ENCODE measurements around the gene TMEM42.

TMEM42 gene

DNA sequence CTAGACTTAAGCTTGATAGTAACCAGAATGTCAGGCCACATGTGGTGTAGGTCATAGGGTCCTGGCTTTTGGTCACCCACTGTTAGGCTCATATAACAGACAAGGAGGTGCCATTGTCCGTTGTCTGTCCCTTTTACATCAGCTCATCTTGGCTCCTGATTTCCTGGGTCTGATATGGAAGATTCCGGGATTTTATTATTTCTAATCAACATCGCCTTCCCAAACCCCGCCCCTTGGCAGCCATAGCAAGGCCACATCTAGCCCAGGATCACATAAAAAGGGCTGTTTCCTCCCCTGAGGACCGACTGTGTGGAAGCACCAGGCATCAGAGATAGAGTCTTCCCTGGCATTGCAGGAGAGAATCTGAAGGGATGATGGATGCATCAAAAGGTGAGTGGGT lies 12.6 kb downstream of the TMEM42 start, which contains the start of gene TGM4:
TGM4 (plus strand) TSS at position 301 of the 400 bp plus-strand sequence; CDS start at position 372, 71 bp downstream.
- no peak for DNase-seq (ENCODE audit: low spot score)

DNA sequence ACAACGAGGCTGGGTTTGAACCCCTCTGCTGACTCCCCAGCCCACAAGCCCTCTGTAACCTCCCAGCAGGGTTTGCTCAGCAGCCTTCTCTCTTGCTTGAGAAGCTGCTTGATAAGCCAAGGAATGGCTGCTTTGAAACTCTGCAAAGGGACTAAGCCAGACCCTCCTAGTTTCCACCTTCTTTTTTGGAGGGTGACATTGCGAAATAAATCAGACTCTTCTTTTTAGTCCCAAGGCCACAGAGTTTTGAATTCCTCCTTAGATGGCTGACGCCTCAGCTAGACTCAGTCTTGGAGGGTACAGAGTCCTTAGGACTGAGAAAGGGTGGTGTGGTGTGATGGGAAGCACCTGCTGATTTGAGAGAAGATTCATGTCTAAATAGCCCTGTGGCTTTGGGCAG lies 13.9 kb downstream of the TMEM42 start:
- no peak for DNase-seq (ENCODE audit: low spot score)

DNA sequence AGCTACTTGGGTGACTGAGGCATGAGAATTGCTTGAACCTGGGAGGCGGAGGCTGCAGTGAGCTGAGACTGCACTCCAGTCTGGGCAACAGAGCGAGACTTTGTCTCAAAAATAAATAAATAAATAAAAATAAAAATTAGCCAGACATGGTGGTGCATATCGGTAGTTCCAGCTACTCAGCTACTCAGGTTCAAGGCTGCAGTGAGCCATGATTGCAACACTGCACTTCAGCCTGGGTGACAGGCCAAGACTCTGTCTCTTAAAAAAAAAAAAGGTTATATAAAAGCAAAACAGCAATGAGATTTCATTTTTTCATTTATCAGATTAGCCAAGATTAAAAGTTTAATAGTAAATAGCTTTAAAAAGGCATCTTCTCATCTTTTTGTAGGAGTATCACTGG lies 15.6 kb downstream of the TMEM42 start:
- DNase-seq (ENCODE audit: low spot score): no peak

DNA sequence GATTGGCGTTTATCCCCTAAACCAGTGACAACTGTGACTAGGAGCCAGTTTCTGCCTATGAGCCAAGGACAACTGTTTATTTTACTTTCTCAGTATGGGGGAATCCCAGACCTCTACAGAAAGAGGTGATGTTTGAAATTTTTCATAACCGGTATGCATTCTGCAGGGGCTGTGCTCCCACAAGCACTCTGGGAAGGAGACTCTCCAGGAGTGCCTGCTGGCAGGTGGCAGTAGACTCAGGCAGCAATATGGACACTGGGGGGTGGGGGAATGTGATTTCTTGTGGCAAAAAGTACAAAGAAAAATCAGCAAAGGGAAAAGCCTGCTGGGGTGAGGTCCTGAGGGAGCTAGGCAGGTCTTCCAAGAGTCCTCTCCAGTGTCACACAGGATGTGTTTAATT lies 18.6 kb downstream of the TMEM42 start:
- no peak for DNase-seq (ENCODE audit: low spot score)

DNA sequence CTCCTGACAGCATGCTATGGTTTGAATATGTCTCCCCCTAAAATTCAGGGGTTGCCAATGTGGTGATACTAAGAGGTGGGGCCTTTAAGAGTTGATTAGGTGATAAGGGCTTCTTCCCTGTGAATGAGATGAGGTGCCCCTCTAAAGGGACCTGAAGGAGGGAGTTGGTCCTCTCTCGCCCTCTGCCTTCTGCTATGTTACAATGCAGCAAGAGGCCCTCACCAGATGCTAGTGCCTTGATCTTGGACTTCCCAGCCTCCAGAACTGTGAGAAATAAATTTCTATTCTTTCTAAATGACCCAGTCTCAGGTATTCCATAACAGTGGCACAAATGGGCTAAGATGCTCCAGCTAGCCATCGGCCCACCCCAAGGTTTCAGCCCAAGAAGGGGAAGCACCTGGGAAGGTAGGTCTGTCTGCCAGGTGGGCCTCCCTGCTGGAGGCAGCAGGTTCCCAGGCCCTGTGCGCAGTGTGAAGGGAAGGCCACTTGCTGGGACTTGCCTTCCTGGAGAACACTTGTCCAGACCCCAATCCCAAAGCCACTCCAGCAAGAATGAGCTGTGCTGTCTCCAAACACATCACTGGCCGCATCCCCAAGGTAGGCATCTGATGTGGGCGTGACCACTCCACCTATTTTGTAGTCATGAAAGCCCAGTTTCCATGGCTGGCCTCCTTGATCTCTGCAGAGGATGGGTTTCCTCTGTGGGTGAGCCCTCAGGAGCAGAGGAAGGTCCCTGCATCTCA lies 21.7 kb downstream of the TMEM42 start:
- no peak for DNase-seq (ENCODE audit: low spot score)

DNA sequence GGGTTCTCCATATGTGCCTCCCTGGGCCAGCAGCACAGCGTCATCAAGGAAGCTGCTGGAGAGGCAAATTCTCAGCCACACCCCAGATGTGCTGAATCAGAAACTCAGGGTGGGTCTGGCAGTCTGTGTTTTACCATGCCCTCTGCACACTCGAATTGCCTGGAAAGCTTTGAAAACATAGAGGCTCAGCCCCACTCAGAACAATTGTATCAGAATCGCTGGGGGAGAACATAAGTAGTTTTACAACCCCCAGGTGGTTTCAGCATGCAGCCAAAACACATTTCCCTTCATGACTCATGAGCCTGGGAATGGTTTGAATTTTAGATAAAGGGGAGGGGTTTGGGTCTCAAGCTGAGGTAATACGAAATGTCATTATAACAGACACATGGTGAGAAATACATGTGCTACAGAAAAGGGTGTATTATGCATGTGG lies 22.3 kb downstream of the TMEM42 start:
- DNase-seq (ENCODE audit: low spot score): no peak

DNA sequence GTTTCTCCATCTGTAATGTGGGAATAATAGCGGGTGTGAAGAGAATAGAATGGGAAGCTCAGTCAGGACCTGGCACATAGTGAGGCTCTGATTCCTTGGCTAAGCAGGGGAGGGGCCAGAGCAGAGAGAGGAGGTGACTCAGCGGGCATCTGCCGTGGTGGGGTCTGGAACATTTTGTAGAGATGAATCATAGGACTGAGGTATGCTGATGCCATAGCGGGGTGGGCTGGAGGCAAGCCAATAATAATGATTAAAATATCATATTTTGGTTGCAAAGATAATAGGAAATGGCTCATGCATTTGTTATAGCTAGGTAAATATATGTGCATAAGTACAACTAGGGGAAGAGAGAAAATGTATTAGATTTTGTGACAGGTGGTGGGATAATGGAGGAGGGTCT lies 23.9 kb downstream of the TMEM42 start:
- no peak for DNase-seq (ENCODE audit: low spot score)

DNA sequence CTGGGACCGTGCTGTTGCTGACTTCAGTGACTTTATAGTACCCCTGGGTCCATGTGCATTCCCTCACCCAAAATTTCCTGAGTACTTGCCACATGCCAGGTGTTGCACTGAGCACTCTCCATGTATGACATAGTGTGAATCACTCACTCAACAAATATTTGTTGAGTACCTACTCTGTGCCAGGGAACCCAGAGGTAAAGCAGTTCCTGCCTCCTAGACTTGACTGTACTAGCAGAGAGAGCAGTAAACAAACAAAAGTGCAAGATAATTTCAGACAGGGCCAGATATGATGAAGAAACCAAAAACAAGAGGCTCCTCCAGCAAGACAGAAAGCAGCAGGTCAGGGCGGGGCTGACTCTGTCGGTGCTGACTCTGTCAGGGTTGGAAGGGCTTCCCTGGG lies 24.8 kb downstream of the TMEM42 start:
- DNase-seq (ENCODE audit: low spot score): no peak

DNA sequence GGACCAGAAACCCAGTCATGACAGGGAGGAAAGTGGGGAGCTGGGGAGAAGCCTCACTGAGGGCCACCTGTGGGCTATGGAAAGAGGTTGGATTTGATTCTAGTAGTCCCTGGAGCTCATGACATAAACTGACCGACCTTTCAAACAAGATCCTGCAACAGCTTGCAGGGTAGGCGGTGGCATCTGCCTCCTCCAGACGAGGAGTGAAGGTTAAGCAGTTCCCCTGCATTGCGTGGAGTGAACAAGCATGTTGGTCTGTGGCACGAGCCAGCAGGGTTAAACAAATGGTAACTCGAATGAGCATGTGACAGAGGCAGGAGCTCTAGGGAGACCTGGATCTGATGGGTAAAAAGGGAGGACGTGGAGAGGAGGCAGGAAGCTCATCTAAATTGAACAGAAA lies 25.4 kb downstream of the TMEM42 start:
- DNase-seq (ENCODE audit: low spot score): no peak

DNA sequence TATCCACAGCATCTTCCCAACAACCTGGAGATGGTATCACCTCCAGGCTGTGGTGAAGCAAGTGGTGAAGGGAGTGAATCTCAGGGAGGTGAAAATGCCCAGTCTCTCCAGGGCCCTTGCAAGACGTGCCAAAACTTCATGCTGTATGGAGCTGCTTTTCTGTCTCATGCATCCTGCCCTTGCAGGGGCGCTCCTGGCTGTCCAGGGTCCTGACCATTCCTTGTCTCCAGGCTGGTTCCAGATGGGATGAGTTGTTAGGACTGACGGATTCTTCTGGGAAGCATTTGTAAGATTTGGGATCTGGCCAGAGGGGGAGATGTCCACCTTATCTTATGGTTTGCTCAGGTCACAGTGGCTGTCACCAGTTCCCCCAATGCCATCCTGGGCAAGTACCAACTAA lies 28.5 kb downstream of the TMEM42 start:
- no peak for DNase-seq (ENCODE audit: low spot score)

DNA sequence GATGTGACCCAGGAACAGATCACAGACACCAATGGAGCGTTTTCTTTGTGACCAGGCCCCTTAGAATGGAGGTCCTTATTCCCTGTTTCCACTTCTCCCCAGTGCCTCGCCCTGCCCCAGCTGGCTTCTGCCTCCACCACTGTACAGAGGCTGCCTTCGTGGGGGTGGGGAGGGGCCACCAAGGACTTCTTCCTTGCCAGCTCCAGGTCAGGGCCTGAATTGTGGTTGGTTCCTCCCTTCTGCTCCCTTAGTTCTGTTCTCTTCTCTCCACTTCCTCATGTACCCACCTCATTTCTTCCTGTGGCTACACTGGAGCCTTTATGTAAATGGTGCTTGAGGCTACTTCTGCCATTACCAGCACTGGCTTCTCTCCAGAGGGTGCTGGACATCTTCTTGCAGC lies 29.1 kb downstream of the TMEM42 start:
- no peak for DNase-seq (ENCODE audit: low spot score)

DNA sequence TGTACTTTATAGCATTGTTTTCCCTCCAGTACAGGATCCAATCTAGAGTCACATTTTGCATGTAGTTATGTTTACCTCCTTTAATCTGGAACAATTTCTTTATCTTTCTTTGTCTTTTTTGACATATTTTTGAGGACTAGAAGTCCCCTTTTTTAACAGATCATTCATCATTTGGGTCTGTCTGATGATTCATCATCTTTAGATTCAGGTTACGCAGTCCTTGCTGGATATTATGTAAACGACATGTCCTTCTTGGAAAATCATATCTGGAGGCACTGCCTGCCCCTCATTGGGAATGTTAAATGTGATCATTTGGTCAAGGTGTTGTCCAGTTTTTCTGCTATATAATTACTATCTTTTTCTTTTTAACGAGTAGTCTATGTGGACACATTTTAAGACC lies 31.0 kb downstream of the TMEM42 start:
- no peak for DNase-seq (ENCODE audit: low spot score)

DNA sequence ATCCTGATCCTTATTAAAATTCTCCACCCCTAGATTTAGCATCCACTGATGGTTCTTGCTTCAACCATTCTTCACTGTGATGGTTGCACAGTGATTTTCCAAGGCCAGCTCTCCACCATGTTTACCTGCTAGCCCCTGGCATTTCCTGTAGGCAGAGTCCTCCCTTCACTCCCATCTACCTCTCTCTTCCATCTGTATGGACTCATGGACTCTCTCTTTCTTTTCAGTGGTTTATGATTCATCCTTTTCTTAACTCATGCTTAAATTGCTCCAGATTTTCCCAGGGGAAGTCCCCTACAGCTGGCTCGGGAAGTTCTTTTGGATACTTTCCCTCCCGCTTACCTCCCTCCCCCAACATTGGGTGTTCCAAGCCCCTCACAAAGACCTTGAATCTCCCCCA lies 31.4 kb downstream of the TMEM42 start:
- DNase-seq (ENCODE audit: low spot score): no peak

DNA sequence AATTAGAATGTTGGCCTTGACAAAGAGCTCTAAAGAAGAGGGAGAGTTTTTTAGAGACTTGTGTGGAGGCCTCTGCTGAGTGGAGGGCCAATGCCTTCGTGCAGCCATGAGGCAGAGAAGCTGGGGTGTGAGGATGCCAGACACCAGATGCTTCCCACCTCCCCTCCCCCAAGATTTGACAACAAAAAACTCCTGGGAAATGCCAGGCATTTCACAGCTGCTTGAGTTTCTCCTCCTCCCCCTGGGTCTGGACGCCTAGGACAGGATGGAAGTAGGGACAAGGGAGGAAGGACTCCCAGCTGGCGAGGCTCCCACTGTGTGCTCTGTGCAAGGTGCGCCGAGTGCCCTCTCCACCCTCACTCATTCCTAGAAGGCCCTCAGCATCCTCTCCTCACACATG lies 32.8 kb downstream of the TMEM42 start:
- DNase-seq (ENCODE audit: low spot score): no peak

DNA sequence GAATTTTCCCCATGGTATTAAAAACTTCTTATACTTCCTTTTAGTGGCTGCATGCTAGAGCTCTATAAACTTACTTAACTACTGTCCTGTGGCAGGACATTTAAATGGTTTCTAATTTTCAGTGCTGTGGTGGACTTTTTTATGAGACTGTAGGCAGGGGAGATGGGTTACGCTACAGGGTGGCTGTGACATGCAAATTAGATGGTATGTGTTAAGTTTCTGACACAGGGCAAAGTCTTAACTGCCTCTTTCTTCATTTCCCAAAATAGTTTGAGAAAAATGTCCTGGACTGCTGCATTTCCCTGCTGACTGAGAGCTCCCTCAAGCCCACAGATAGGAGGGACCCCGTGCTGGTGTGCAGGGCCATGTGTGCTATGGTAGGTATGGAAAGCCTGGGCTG lies 34.7 kb downstream of the TMEM42 start:
- no peak for DNase-seq (ENCODE audit: low spot score)

DNA sequence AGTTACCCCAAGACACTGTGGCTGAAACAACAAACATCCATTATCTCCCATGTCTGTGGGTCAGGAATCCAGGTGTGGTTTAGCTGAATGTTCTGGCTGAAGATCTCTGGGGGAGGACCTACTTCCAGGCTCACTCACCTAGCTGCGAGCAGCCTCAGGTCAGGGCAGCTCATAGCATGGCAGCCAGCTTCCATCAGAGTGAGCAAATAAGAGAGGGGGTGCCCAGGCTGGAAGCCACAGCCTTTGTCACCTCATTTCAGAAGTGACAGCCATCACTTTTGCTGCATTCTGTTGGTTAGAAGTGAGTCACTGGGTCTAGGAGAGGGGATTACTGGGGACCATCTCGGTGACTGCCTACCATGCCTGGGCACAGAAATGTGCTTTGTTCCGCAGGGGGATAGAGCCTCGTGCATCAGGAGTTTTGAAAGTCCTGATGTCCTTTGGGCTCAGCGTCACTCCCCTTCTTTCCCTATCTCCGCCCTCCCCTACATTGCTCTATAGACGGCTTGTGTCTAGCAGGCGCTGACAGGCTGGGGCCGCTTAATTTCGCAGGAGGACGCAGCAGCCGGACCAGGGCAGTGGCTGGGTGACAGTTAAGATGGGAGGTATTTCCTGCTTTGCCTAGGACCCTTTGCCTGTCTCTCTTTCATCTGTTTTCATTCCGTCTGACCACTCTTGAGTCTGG lies 38.1 kb downstream of the TMEM42 start:
- DNase-seq (ENCODE audit: low spot score): no peak

DNA sequence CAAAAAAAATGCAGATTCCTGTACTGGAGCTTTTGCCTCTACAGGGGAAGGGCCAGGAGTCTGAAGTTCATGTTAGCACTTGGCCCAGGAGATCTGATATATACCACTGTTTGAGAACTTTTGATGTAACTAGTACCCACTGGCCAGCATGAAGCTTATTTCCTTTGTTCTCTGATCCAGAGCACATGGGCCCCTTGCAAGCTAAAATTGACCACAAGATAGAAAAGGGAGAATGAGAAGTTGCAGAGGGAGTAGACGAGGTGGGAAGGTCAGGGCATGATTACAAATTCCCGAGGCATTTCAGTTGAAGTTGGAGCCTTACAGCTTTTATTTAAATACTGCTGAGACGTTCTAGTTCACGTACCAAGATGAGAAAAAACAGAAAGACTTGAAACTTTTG lies 40.9 kb downstream of the TMEM42 start:
- DNase-seq (ENCODE audit: low spot score): no peak

DNA sequence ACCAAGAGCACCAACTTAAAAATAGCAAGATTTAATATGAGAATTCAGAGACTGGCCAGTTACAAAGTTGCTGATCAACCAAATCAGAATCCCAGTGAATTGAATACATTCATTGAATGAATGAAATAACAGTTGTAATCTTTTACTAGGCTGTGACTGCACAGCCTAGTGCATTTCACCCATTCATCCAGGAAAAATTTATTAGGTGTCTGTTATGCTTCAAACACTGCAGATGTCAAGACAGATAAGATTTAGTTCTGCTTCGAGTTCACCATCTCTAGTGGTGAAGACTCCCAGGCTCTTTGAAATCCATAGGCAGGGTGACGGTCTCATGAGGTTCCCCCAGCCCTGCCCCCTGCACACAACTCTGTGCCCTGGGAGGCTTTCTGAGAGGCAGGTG lies 41.6 kb downstream of the TMEM42 start:
- no peak for DNase-seq (ENCODE audit: low spot score)

DNA sequence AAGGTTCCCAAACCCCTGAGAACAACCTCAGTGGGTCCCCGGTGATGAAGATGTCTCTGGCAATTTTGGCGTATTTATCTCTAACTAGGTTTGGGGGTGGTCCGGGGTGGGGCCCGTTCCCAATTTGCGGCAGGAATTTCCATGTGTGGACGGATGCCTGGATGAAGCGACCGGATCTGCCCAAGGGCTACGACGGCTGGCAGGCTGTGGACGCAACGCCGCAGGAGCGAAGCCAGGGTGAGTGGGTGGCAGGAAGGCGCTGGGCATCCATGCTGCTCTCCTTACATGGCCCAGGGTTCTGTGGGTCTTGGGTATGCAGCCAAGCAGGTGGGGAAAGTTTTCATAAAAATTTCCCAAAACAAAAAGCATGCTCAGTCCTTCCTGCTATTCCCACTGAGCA lies 42.0 kb downstream of the TMEM42 start:
- DNase-seq (ENCODE audit: low spot score): no peak

DNA sequence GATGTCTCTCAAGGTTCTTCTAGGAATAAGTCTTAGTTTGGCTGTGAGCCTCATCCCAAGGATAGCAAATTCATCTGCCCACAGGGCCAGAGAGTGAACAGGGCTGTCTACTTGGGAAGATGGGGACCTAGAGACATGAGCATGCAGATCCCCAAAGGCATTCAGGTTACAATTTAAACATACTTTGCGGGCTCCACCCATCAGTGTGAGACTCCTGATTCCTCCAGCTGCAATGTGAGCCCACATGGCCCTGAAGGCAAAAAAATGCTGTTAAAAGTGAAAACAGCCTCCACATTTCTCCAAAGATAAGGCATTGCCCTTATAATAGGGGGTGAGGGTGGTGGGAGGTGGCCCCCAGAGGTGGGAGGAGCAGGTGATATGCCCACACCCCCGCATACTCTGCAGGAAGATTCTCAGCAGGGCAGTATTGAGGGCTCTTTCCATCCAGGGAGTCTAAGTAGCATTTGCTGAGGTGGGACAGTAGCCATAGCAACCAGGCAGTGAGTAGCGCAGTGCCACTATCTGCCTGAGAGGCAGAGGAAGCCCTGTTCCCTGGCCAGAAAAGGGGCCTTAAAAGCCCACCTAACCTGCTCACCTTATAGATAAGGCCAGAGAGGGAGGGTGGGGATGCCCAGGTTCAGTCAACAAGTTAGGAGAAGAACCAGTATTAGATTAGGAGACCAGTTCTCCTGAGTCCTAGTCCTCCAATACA lies 43.9 kb downstream of the TMEM42 start:
- no peak for DNase-seq (ENCODE audit: low spot score)

DNA sequence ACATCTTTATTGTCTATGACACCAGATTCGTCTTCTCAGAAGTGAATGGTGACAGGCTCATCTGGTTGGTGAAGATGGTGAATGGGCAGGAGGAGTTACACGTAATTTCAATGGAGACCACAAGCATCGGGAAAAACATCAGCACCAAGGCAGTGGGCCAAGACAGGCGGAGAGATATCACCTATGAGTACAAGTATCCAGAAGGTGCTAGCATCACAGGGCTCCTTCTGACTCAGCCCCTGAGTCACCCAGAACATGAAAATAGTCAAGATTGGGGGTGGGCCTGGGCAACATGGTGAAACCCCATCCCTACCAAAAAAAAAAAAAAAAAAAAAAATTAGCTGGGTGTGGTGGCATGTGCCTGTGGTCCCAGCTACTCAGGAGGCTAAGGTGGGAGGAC lies 45.3 kb downstream of the TMEM42 start:
- no peak for DNase-seq (ENCODE audit: low spot score)

DNA sequence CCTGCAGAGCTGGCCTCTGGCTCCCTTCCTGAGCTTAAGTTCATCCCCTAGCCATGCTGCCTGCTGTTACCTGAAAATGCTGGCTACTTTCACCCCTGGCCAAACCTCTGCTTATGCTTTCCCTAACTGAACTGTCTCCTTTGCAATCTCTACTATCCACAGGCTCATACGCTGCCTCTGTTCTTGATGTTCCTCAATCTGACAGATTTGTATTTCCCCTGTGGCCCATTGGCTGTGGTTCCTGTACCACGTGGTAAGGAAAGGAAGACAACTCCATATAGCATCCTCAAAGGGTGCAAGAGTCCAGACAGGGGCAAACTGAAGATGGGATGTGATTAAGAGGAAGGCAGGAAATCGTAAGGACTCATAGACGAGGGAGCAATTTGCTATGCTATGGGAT lies 45.9 kb downstream of the TMEM42 start:
- no peak for DNase-seq (ENCODE audit: low spot score)

DNA sequence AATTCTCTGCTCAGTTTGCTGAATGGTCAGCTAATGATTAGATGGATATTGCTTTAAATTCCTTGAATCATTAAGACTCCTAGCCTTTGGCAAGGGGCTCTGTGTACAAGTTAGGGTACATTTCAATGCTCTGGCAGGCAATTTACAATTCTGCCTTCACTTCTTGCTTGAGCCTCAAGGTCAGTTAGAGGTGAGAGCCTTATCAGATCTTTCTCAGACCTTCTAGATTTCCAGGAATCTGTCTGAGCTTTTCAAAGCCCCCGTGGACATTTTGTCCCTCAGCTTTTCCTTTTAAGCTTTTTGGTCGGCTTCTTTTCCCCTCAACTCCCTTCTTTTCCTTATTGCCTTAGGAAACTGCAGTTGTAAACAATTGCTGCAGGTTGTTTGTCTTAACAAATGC lies 47.4 kb downstream of the TMEM42 start:
- DNase-seq (ENCODE audit: low spot score): no peak
